Measurements from ENCODE around the gene CLDN3. TPM values are rescaled to one million over a fixed set of nuclear protein-coding genes. Genes with fewer than 3 reads are reported as not detected.

Gene CLDN3
- total RNA-seq, 4 donors from 2014 or later = 0.80 TPM; not detected in 3

DNA sequence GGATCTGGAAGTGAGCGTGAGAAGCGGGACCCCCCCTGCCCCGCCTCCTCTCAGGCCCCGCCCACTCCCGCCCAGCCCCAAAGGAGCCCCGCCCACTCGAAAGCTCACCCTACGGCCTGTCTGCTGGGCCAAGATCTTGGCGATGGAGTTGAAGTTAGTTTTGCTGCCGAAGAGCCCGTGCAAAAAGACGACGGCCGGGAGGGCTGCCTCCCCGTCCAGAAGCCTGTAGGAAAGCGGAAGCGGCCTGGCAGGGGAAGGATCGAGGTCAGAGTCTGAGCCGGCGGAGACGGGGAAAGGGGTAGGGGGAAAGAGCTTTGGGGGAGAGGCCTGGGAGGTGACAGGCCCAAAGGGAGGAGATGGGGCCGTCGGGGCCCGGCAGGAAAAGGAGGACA, 31.9 kb downstream of the CLDN3 start:
- Histone ChIP-seq H3K9me3 (no peaks in the 10 kb centered on the region), H3K27ac (replicated peaks in 1 of 4) (peak overlapping the region; percentile 88 to 93 (median 90)), H3K4me3 (peak overlapping the region; percentile 72 to 85 (median 78)), H3K4me1 (peaks cover 20 to 43% (median 35%) of the 10 kb centered on the region in 4 donors), H3K36me3 (peaks cover 0 to 23% (median 20%) of the 10 kb centered on the region in 4 donors), H3K27me3 (no peaks in the 10 kb centered on the region)
- WGBS = under 1% methylated on average over 24 of the region's 24 CpGs
- TF ChIP-seq POLR2AphosphoS5 (IDR thresholded peaks at IDR 0.05) (no peak), POLR2A (IDR thresholded peaks at IDR 0.05; ENCODE audit: low read depth) (no peak), EP300 (IDR thresholded peaks at IDR 0.05) (no peak)
- TF ChIP-seq, protein P1, sequence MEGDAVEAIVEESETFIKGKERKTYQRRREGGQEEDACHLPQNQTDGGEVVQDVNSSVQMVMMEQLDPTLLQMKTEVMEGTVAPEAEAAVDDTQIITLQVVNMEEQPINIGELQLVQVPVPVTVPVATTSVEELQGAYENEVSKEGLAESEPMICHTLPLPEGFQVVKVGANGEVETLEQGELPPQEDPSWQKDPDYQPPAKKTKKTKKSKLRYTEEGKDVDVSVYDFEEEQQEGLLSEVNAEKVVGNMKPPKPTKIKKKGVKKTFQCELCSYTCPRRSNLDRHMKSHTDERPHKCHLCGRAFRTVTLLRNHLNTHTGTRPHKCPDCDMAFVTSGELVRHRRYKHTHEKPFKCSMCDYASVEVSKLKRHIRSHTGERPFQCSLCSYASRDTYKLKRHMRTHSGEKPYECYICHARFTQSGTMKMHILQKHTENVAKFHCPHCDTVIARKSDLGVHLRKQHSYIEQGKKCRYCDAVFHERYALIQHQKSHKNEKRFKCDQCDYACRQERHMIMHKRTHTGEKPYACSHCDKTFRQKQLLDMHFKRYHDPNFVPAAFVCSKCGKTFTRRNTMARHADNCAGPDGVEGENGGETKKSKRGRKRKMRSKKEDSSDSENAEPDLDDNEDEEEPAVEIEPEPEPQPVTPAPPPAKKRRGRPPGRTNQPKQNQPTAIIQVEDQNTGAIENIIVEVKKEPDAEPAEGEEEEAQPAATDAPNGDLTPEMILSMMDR (IDR thresholded peaks at IDR 0.05) = no peak
- no peak for DNase-seq (ENCODE audit: extremely low spot score)
- intact Hi-C loops (cut with DNase I) = no loop called here

DNA sequence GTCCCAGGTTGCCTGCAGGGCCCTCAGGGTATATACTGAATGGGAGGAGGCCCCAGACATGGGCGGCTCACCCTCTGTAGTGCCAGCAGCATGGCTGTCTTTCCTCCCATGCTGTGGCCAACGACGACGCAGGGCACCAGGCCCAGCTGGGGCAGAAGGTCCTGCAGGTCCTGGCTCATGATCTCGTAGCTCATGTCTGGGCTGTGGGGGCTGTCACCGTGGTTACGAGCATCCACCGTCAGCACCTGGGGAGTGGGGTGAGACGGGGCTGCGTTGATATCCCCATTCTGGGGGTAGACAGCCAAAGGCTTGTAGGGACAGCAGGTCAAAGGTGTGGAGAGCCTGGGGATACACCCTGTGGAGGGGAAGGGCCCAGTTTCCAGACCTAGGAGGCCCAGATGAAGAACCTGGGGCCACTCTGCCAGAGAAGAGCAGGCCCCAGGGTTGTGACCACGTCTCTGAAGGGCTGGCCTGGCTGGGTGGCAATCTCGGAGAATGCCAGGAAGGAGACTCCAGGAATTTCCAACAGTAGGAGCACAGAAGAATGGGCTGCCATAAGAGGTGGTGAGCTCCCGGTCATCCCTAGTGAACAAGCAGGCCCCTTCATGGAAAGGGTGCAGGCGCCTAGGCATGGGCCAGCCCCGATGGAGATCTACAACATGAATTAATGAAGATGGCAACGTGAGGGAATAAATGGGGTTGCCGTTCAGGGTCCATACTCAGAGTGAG, 32.4 kb downstream of the CLDN3 start:
- Histone ChIP-seq H3K4me3 (peak overlapping the region; percentile 72 to 85 (median 78)), H3K36me3 (peaks cover 0 to 23% (median 20%) of the 10 kb centered on the region in 4 donors), H3K27me3 (no peaks in the 10 kb centered on the region), H3K27ac (replicated peaks in 1 of 4) (peak overlapping the region; percentile 88 to 93 (median 90)), H3K9me3 (no peaks in the 10 kb centered on the region), H3K4me1 (peaks cover 20 to 37% (median 29%) of the 10 kb centered on the region in 4 donors)
- TF ChIP-seq POLR2A (IDR thresholded peaks at IDR 0.05; ENCODE audit: low read depth) (no peak), POLR2AphosphoS5 (IDR thresholded peaks at IDR 0.05) (no peak), EP300 (IDR thresholded peaks at IDR 0.05) (no peak)
- TF ChIP-seq, protein P1 (IDR thresholded peaks at IDR 0.05) = no peak
- DNase-seq (ENCODE audit: extremely low spot score) = no peak
- WGBS = 69% methylated on average over 13 of the region's 17 CpGs
- intact Hi-C loops (cut with DNase I) = no loop called here

DNA sequence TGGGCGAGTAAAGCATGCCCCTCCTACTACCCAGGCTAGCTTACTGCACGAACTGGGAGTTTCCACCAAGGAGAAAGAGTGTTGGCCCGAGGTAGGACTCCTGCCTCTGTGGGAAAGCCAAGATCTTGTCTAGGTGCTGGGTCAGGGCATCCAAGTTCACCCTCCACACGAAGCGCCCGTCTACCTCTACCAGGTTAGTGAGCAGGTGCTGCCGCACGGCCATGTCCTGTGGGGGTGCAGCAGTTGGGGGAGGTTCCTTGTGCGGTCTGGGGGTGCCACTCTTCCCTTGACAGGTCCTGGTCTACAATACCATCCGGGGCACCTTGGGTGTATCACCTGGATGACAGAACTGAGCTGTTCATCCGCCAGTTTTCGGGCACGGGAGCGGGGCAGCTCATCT, 33.2 kb downstream of the CLDN3 start:
- H3K36me3 ChIP-seq = peaks cover 0 to 23% (median 20%) of the 10 kb centered on the region in 4 donors
- TF ChIP-seq POLR2AphosphoS5 (IDR thresholded peaks at IDR 0.05) = no peak
- TF ChIP-seq, protein P1 (IDR thresholded peaks at IDR 0.05) = no peak
- TF ChIP-seq POLR2A (IDR thresholded peaks at IDR 0.05; ENCODE audit: low read depth) = no peak
- TF ChIP-seq EP300 (IDR thresholded peaks at IDR 0.05) = no peak
- intact Hi-C loops (cut with DNase I) = no loop called here
- H3K9me3 ChIP-seq = no peaks in the 10 kb centered on the region
- H3K27me3 ChIP-seq = no peaks in the 10 kb centered on the region
- H3K27ac ChIP-seq (replicated peaks in 1 of 4) = no peak overlapping the region
- no peak overlapping the region for H3K4me3 ChIP-seq
- 100% methylated on average over 9 of the region's 14 CpGs for WGBS
- no peak for DNase-seq (ENCODE audit: extremely low spot score)
- peaks cover 17 to 33% (median 25%) of the 10 kb centered on the region in 4 donors for H3K4me1 ChIP-seq

DNA sequence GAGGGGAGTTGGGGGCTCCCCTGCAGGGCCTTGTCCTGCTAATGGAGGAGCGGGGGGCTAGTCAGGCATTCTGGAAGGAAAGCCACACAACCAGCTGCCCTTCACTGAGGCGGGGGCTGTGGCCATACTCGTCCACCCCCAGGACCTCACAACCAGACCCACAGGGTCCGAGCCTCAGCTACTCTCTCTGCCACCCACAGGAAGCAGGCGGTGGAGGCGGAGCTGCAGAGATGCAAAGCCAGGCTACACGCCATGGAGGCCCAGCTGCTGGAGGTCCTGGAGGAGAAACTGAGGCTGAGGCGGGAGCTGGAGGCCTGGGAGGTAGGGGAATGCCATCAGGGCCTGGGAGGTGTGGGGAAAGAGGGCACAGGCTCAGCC, 34.6 kb downstream of the CLDN3 start:
- TF ChIP-seq EP300 (IDR thresholded peaks at IDR 0.05) (no peak), POLR2A (IDR thresholded peaks at IDR 0.05; ENCODE audit: low read depth) (no peak)
- TF ChIP-seq, protein P1 (IDR thresholded peaks at IDR 0.05) = no peak
- intact Hi-C loops (cut with DNase I) = no loop called here
- peaks cover 17 to 33% (median 25%) of the 10 kb centered on the region in 4 donors for H3K4me1 ChIP-seq
- H3K27ac ChIP-seq (replicated peaks in 1 of 4) = peak overlapping the region in 2 of 4 donors; percentile 47 to 52
- no peak overlapping the region for H3K4me3 ChIP-seq
- H3K27me3 ChIP-seq = no peaks in the 10 kb centered on the region
- peaks cover 0 to 23% (median 20%) of the 10 kb centered on the region in 4 donors for H3K36me3 ChIP-seq
- no peak for DNase-seq (ENCODE audit: extremely low spot score)
- H3K9me3 ChIP-seq = no peaks in the 10 kb centered on the region
- WGBS = 100% methylated on average over 1 of the region's 8 CpGs
